Activated CD4-positive, alpha-beta T cell treated with anti-CD3 and anti-CD28 coated beads for 24 hours (primary cell): ENCODE measurements around the gene LRP5.
"Not testable (repeated sequence)": the region's sequence is repeated elsewhere in the genome, so short reads cannot be mapped to it uniquely, and the experiment has no call there.

Experiments
- DNase-seq, 2 donors: peaks; one replicate each; pipeline ENCODE4 v3.0.0-alpha.2; 2020; ENCODE audit warnings: low read depth in 2 of 2

The LRP5 gene

GRCh38 chr11:68392822-68393221, 80.4 kb downstream of the LRP5 start:
- no peak for DNase-seq

GRCh38 chr11:68396516-68396915, 84.1 kb downstream of the LRP5 start:
- no peak for DNase-seq

- DNase-seq, result no peak
Measured at GRCh38 chr11:68397256-68397655, 84.9 kb downstream of the LRP5 start.

- DNase-seq, result no peak
Measured at GRCh38 chr11:68398995-68399851, 86.8 kb downstream of the LRP5 start.

GRCh38 chr11:68399916-68400315, 87.5 kb downstream of the LRP5 start:
- DNase-seq, result no peak

- not testable (repeated sequence) for DNase-seq
Measured at GRCh38 chr11:68400584-68400983, 88.2 kb downstream of the LRP5 start.

- no peak for DNase-seq
Measured at GRCh38 chr11:68401856-68402255, 89.5 kb downstream of the LRP5 start.

GRCh38 chr11:68402355-68403031, 90.1 kb downstream of the LRP5 start:
- DNase-seq, result no peak

- no peak for DNase-seq
Measured at GRCh38 chr11:68403424-68403823, 91.0 kb downstream of the LRP5 start.

- DNase-seq, result no peak
Measured at GRCh38 chr11:68403831-68404230, 91.4 kb downstream of the LRP5 start.

- no peak for DNase-seq
Measured at GRCh38 chr11:68406324-68407313, 94.2 kb downstream of the LRP5 start.

GRCh38 chr11:68408512-68408911, 96.1 kb downstream of the LRP5 start:
- DNase-seq, result no peak

GRCh38 chr11:68409748-68410344, 97.5 kb downstream of the LRP5 start:
- DNase-seq, result no peak

GRCh38 chr11:68411501-68411991, 99.2 kb downstream of the LRP5 start:
- no peak for DNase-seq

GRCh38 chr11:68412593-68413475, 100.4 kb downstream of the LRP5 start:
- DNase-seq, result no peak

GRCh38 chr11:68413591-68413999, 101.2 kb downstream of the LRP5 start:
- no peak for DNase-seq

- no peak for DNase-seq
Measured at GRCh38 chr11:68414496-68415221, 102.3 kb downstream of the LRP5 start.

GRCh38 chr11:68416070-68416578, 103.7 kb downstream of the LRP5 start:
- DNase-seq, result no peak

- DNase-seq, result no peak
Measured at GRCh38 chr11:68418648-68419047, 106.3 kb downstream of the LRP5 start.
